Brain microvascular endothelial cell (primary cell): ENCODE data around the gene CTDSPL.
"Not testable (repeated sequence)": the region's sequence is repeated elsewhere in the genome, so short reads cannot be mapped to it uniquely, and the experiment has no call there.

Experiments
- DNase-seq: peaks from one replicate; pipeline ENCODE4 v3.0.0-alpha.2; 2020
- H3K27ac ChIP-seq: fragments of 250-450 bp; sonication (Bioruptor Pico); 2 replicates; pipeline ENCODE4 v1.5.1; 2020; ENCODE audit warnings: mild to moderate bottlenecking, moderate library complexity
- H3K27me3 ChIP-seq: fragments of 250-450 bp; sonication (Bioruptor Pico); replicated peaks from 2 replicates; pipeline ENCODE4 v1.5.1; 2020; ENCODE audit warnings: mild to moderate bottlenecking
- H3K36me3 ChIP-seq: fragments of 250-450 bp; sonication (Bioruptor Pico); replicated peaks from 2 replicates; pipeline ENCODE4 v1.5.1; 2020; ENCODE audit warnings: mild to moderate bottlenecking
- H3K4me3 ChIP-seq: 2 replicates; pipeline ENCODE4 v1.5.1; 2011; ENCODE audit warnings: low read depth, mild to moderate bottlenecking, control low read depth, low read length, moderate library complexity
- CTCF ChIP-seq: IDR thresholded peaks from 2 replicates; pipeline ENCODE4 v1.5.1; 2011; ENCODE audit warnings: low read depth, mild to moderate bottlenecking, moderate library complexity, low read length, control low read depth, inconsistent platforms; ENCODE audit errors: missing control alignments
- in situ Hi-C: cut with HindIII; loops from 2 replicates; pipeline ENCODE4 v1.10.0; 2017; ENCODE audit warnings: low sequenced_read_pairs, low pct_ligation_motif_present

The CTDSPL gene

GRCh38 chr3:37984596-37984995, 122.9 kb downstream of the CTDSPL start:
- no peak overlapping the region for H3K27ac ChIP-seq
- H3K4me3 ChIP-seq: no peak overlapping the region
- DNase-seq: no peak
- TF ChIP-seq CTCF: no peak
- in situ Hi-C loops: no loop called here
- H3K36me3 ChIP-seq: peaks cover 2% of the 10 kb centered on the region
- no peaks in the 10 kb centered on the region for H3K27me3 ChIP-seq

- in situ Hi-C loops: no loop called here
These were observed 124.1 kb downstream of the CTDSPL start for GRCh38 chr3:37985637-37986320.

GRCh38 chr3:37986479-37987314, 125.0 kb downstream of the CTDSPL start:
- in situ Hi-C loops: no loop called here
- Histone ChIP-seq H3K27me3 (no peaks in the 10 kb centered on the region), H3K36me3 (peaks cover 2% of the 10 kb centered on the region), H3K4me3 (no peak overlapping the region), H3K27ac (no peak overlapping the region)
- no peak for TF ChIP-seq CTCF
- DNase-seq: no peak

More at GRCh38 chr3:37985637-37986320, 124.1 kb downstream of the CTDSPL start:
- TF ChIP-seq CTCF: peak; percentile 26
- Histone ChIP-seq H3K27ac (no peak overlapping the region), H3K36me3 (peaks cover 2% of the 10 kb centered on the region), H3K4me3 (no peak overlapping the region), H3K27me3 (no peaks in the 10 kb centered on the region)
- no peak for DNase-seq

- no peak overlapping the region for H3K4me3 ChIP-seq
- no peak overlapping the region for H3K27ac ChIP-seq
- in situ Hi-C loops: no loop called here
- TF ChIP-seq CTCF: no peak
- no peaks in the 10 kb centered on the region for H3K27me3 ChIP-seq
- no peak for DNase-seq
- H3K36me3 ChIP-seq: no peaks in the 10 kb centered on the region
These were observed 125.6 kb downstream of the CTDSPL start for GRCh38 chr3:37987315-37987697.

GRCh38 chr3:37987751-37988179, 126.1 kb downstream of the CTDSPL start:
- no peak for DNase-seq
- Histone ChIP-seq H3K4me3 (no peak overlapping the region), H3K36me3 (no peaks in the 10 kb centered on the region), H3K27ac (no peak overlapping the region), H3K27me3 (no peaks in the 10 kb centered on the region)
- in situ Hi-C loops: no loop called here
- TF ChIP-seq CTCF: no peak

- H3K36me3 ChIP-seq, in situ Hi-C loops, H3K27ac ChIP-seq, DNase-seq, H3K27me3 ChIP-seq, H3K4me3 ChIP-seq: not testable (repeated sequence)
These were observed 126.7 kb downstream of the CTDSPL start for GRCh38 chr3:37988376-37988775.
